ENCODE measurements around the gene GPR142.

The GPR142 gene

GRCh38 chr17:74371653-74372147 lies 4.4 kb downstream of the GPR142 start:
- no peak for DNase-seq

GRCh38 chr17:74372426-74372825 lies 5.1 kb downstream of the GPR142 start:
- DNase-seq, result no peak

- DNase-seq, result peak; percentile 71
These were observed 6.7 kb downstream of the GPR142 start for GRCh38 chr17:74373838-74374606.

GRCh38 chr17:74374858-74375257 lies 7.6 kb downstream of the GPR142 start:
- DNase-seq, result no peak

GRCh38 chr17:74379495-74380085 lies 12.3 kb downstream of the GPR142 start:
- peak; percentile 65 for DNase-seq

- no peak for DNase-seq
These were observed 13.0 kb downstream of the GPR142 start for GRCh38 chr17:74380086-74380958.

- DNase-seq, result no peak
These were observed 13.9 kb downstream of the GPR142 start for GRCh38 chr17:74380959-74381808.

GRCh38 chr17:74383141-74383540 lies 15.8 kb downstream of the GPR142 start:
- no peak for DNase-seq

GRCh38 chr17:74385201-74385600 lies 17.9 kb downstream of the GPR142 start:
- DNase-seq, result no peak

GRCh38 chr17:74386386-74386785 lies 19.1 kb downstream of the GPR142 start:
- DNase-seq, result no peak

GRCh38 chr17:74387365-74388218 lies 20.3 kb downstream of the GPR142 start:
- no peak for DNase-seq

GRCh38 chr17:74389084-74389753 lies 21.9 kb downstream of the GPR142 start:
- DNase-seq, result no peak

- no peak for DNase-seq
These were observed 22.8 kb downstream of the GPR142 start for GRCh38 chr17:74389937-74390679.

GRCh38 chr17:74390680-74391653 lies 23.7 kb downstream of the GPR142 start:
- DNase-seq, result no peak

- DNase-seq, result no peak
These were observed 24.5 kb downstream of the GPR142 start for GRCh38 chr17:74391771-74392170.

GRCh38 chr17:74392848-74393247 lies 25.5 kb downstream of the GPR142 start:
- no peak for DNase-seq

- DNase-seq, result no peak
These were observed 26.1 kb downstream of the GPR142 start for GRCh38 chr17:74393346-74393942.

GRCh38 chr17:74394275-74394950 lies 27.1 kb downstream of the GPR142 start:
- DNase-seq, result no peak
